IPS-18a (cell line): Measurements from ENCODE around the gene SORBS1.

Experiments used
- H3K27ac ChIP-seq: one replicate; pipeline ENCODE4 v1.5.1; 2013; ENCODE audit warnings: low read length
- H3K27me3 ChIP-seq: one replicate; pipeline ENCODE4 v1.6.1; 2013; ENCODE audit warnings: mild to moderate bottlenecking, low read length; ENCODE audit not compliant: control insufficient read depth, insufficient read depth
- H3K36me3 ChIP-seq: one replicate; pipeline ENCODE4 v1.6.1; 2013; ENCODE audit warnings: low read depth, low read length; ENCODE audit not compliant: control insufficient read depth
- H3K4me1 ChIP-seq: one replicate; pipeline ENCODE4 v1.6.1; 2013; ENCODE audit warnings: low read depth, low read length; ENCODE audit not compliant: control insufficient read depth
- H3K4me3 ChIP-seq: one replicate; pipeline ENCODE4 v1.5.1; 2013; ENCODE audit warnings: low read length
- H3K9ac ChIP-seq: one replicate; pipeline ENCODE4 v1.6.1; 2013; ENCODE audit warnings: mild to moderate bottlenecking, low read length, moderate library complexity
- H3K9me3 ChIP-seq: one replicate; pipeline ENCODE4 v1.6.1; 2013; ENCODE audit warnings: low read depth, low read length; ENCODE audit not compliant: control insufficient read depth

Gene SORBS1

DNA sequence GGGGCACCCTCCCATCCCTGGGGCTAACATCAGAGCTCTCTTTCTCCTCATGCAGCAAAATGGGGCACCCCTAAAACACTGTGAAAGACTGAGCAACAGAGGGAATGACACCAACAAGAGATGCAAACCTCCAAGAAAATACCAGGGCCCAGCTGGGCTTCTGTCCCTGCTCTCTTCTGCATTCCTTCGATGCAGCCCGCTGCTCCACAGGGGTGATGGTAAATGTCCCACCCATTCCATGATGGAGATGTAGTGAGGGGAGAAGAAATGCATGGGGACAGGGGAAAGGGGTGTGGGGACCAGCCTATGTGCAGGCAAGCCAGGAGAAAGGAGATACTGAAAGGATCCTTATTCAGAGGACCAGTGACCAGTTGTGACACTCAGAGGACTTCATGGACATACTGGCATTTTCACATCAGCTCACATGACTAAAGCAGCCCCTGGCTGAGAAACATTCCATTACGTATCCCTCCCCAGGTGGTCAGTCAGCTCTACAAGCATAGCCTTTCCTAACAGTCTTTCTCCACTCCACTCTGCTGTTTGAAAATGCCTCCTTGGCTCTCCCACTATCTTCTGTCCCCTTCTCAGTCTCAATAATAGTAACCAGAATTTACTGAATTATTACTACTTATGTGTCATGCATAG, 13.3 kb downstream of the SORBS1 start:
- no peaks in the 10 kb centered on the region for H3K27me3 ChIP-seq
- H3K4me1 ChIP-seq = peaks cover 51% of the 10 kb centered on the region
- no peak overlapping the region for H3K4me3 ChIP-seq
- no peaks in the 10 kb centered on the region for H3K9me3 ChIP-seq
- H3K27ac ChIP-seq = no peak overlapping the region
- H3K36me3 ChIP-seq = no peaks in the 10 kb centered on the region
- H3K9ac ChIP-seq = no peak overlapping the region

DNA sequence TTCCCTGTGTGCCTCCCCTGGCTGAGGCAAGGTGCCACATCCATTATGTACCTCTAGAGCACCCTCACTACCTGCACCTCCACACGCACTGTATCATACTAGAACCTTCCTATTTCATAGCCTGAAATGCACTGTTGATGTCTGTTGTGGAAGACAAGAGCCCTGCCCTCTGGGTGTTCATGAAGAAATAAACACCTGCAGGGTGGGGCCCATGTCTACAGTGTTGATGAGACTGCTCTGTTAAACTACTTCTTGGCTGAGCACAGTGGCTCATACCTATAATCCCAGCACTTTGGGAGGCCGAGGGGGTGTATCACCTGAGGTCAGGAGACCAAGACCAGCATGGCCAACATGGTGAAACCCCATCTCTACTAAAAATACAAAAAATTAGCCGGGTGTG, 14.0 kb downstream of the SORBS1 start:
- H3K36me3 ChIP-seq = no peaks in the 10 kb centered on the region
- no peaks in the 10 kb centered on the region for H3K9me3 ChIP-seq
- no peak overlapping the region for H3K27ac ChIP-seq
- H3K4me3 ChIP-seq = no peak overlapping the region
- H3K9ac ChIP-seq = no peak overlapping the region
- peaks cover 46% of the 10 kb centered on the region for H3K4me1 ChIP-seq
- H3K27me3 ChIP-seq = no peaks in the 10 kb centered on the region

DNA sequence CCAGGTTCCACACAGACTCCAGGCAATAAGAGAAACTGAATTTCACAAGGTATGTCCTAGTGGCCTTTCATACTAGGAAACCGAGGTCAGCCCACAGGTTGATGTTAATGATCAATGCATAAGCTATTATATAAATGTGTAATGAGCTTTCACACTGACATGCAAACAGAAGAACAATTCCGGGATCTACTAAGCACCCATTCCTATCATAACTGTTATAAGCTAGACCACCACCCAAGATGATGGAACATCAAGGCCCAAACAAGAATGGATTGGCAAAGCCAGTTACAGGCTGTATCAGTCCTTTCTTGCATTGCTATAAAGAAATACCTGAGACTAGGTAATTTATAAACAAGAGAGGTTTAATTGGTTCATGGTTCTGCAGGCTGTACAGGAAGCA, 15.2 kb downstream of the SORBS1 start:
- no peaks in the 10 kb centered on the region for H3K27me3 ChIP-seq
- no peak overlapping the region for H3K27ac ChIP-seq
- no peaks in the 10 kb centered on the region for H3K9me3 ChIP-seq
- H3K36me3 ChIP-seq = no peaks in the 10 kb centered on the region
- peaks cover 35% of the 10 kb centered on the region for H3K4me1 ChIP-seq
- no peak overlapping the region for H3K9ac ChIP-seq
- no peak overlapping the region for H3K4me3 ChIP-seq

DNA sequence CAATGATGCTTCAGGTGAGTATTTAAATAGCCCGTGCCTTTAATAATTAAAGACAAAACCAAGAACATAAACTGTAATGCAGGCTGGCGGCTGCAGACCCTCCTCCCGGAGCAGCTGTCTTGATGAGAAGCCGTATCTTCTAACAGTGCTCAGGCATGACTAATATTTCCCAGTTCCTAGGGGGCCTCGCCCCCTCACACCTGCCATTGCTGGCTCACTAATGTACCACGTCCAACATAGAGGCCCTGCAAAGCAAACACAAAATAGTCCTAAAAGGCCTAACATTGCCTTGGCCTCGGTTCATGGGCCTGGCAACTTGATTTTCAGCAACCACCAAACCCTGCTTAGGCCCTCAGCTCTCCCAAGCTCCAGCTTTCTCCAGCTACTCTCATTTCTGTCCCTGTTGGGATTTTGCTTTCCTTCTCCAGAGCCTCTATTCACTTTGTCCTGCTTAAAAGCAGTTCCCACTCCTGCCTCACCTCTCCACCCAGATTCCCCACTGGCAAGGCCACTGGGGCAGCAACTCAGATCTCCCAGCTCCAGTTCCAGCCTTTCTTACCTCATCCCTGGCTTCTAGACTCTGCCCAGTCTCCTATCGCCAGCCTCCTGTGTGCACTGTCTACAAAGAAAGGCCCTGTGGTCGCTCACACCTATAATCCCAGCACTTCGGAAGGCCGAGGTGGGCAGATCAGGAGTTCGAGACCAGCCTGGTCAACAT, 16.2 kb downstream of the SORBS1 start:
- Histone ChIP-seq H3K4me3 (no peak overlapping the region), H3K36me3 (no peaks in the 10 kb centered on the region)

DNA sequence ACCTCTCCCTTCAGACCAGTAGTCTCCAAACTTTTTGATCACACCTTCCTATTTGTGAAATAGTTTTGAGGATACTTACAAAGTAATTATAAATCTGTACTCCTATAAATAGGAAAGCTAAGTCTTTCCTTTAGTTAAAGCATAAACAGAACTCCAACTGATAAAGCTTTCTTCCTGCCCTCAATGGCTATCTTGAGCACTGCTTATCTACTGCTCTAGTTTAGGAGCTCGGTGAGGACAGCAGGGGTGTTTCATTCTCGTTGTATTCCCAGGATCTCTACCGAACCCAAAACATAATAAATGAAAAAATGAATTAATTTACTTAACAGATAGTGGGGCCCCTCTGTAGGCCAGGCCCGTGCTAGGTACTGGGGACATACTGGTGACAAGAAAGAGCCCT, 17.7 kb downstream of the SORBS1 start:
- Histone ChIP-seq H3K9me3 (no peaks in the 10 kb centered on the region), H3K9ac (no peak overlapping the region)

More for the DNA sequence above, 16.2 kb downstream of the SORBS1 start:
- Histone ChIP-seq H3K27ac (no peak overlapping the region), H3K9me3 (no peaks in the 10 kb centered on the region), H3K9ac (no peak overlapping the region), H3K27me3 (no peaks in the 10 kb centered on the region), H3K4me1 (peaks cover 35% of the 10 kb centered on the region)

DNA sequence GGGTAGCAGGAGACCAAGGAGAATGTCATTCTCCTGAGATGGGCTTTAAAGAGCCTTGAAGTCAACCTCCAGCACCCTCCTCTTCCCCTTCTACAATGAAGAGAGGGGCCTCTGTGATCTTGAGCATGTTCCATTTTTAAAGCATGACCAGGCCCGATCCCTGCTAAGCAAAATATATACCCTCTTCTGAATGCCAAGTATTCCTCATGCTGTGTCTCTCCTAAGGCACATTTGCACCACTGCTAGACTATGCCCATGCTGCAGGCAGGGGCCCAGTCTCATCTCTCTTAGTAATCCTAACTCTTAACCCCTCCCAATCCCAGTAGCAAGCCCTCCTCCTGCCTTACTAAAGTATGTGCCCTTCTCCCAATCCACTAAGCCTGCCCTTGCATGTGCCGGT, 18.4 kb downstream of the SORBS1 start:
- Histone ChIP-seq H3K27me3 (no peaks in the 10 kb centered on the region), H3K36me3 (no peaks in the 10 kb centered on the region), H3K4me3 (no peak overlapping the region), H3K4me1 (peaks cover 28% of the 10 kb centered on the region), H3K27ac (no peak overlapping the region), H3K9me3 (no peaks in the 10 kb centered on the region), H3K9ac (no peak overlapping the region)

More for the DNA sequence above, 17.7 kb downstream of the SORBS1 start:
- no peak overlapping the region for H3K27ac ChIP-seq
- H3K4me3 ChIP-seq = no peak overlapping the region
- H3K4me1 ChIP-seq = peaks cover 32% of the 10 kb centered on the region
- no peaks in the 10 kb centered on the region for H3K27me3 ChIP-seq
- H3K36me3 ChIP-seq = no peaks in the 10 kb centered on the region

DNA sequence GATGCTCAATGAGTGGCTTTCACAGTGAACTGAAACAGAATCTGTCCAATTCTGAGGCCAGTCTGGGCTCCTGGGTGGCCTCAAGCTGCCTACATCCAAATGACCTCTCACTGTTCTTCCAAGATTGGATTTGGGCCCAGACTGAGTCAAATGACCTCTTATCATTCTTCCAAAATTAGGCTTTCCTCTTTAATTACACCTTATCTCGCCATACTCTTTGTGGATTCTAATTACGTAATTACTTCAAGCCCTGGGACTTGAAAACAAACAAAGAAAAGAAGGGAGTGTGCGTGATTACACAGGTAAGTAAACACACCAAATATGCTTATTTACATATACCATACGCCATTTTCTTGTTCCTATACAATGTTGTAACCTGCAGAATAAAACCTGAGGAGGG, 18.8 kb downstream of the SORBS1 start:
- Histone ChIP-seq H3K4me1 (peaks cover 25% of the 10 kb centered on the region), H3K4me3 (no peak overlapping the region), H3K27ac (no peak overlapping the region), H3K9ac (no peak overlapping the region), H3K36me3 (no peaks in the 10 kb centered on the region), H3K9me3 (no peaks in the 10 kb centered on the region), H3K27me3 (no peaks in the 10 kb centered on the region)

DNA sequence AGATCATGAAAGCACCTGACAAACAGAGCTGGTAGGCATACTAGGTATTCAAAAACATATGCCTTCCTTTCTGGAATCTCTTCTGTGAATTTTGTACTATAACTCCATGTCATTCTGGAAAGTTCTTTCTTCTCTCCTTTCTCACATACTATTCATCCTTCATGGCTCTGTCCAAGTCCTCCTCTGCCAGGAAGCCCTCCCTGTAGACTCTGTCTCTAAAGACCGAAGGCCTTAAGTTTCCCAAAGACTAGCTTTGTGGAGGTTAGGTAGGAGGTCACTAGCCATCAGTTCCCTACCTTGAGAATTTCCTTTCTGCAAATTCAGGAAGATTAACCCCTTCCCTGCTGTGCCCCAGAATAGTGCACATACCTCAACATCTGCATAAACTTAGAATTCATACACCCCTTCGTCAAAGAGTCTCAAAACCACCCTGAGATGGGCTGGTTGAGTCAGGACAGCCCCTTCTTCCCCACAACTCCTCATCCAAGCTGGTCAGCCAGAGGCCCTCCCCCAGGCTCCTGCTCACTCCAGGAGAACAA, 20.6 kb downstream of the SORBS1 start:
- H3K4me1 ChIP-seq = peaks cover 22% of the 10 kb centered on the region
- H3K36me3 ChIP-seq = no peaks in the 10 kb centered on the region
- H3K9me3 ChIP-seq = no peaks in the 10 kb centered on the region
- H3K9ac ChIP-seq = no peak overlapping the region
- H3K4me3 ChIP-seq = no peak overlapping the region
- no peak overlapping the region for H3K27ac ChIP-seq
- H3K27me3 ChIP-seq = no peaks in the 10 kb centered on the region

DNA sequence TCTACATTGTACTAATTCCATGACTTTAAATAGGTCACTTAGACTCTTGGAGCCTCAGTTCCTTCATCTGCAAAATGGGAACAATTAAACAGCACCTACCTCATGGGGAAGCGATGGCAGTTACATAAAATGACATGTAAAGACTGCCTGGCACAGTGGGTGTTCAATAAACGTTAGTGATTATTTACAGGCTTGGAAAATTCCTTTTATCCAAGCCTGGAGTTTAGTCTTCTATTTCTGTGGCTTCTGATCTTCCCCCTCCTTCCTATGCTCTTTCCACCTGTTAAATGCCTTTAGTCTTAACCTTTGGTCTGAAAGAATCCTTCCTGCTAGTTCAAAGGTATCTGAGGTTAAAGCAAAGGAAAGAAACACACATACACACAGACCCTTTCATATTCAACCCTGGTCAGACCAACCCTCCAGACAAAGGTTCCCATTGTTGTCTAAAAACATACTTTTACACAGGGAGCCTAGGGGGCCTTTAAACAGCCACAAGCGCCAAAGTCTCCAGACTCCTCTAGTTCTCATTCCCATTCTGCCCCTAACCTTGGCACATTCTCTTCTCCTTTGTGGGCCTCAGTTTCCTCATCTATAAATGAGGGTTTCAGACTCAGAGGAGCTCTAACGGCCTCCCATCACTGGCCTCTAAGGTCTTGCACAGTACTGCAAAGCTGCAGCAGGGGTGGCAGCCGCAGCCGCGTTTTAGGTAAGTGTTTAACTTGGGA, 21.4 kb downstream of the SORBS1 start:
- no peaks in the 10 kb centered on the region for H3K9me3 ChIP-seq
- H3K9ac ChIP-seq = no peak overlapping the region
- no peaks in the 10 kb centered on the region for H3K27me3 ChIP-seq
- no peak overlapping the region for H3K4me3 ChIP-seq
- H3K27ac ChIP-seq = no peak overlapping the region
- peaks cover 22% of the 10 kb centered on the region for H3K4me1 ChIP-seq
- no peaks in the 10 kb centered on the region for H3K36me3 ChIP-seq

DNA sequence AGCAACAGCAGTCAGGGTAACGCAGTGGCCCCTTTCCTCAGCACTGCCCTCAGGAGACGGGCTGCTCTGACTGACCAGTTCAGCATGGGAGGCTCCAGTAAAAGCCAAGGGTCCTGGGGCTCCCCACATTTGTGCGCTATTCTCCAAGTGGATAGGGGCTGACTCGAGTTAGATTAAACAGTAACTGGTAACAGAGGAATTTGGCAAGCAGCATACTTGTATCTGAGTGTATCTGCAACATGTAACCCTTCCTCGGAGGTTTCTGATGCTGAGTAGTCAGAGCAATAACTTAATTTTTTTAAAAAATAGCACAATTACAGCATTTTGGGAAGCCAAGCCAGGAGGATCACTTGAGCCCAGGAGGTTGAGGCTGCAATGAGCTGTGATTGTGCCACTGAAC, 22.8 kb downstream of the SORBS1 start:
- Histone ChIP-seq H3K9me3 (no peaks in the 10 kb centered on the region), H3K4me1 (peaks cover 16% of the 10 kb centered on the region), H3K27ac (no peak overlapping the region), H3K9ac (no peak overlapping the region), H3K27me3 (no peaks in the 10 kb centered on the region), H3K36me3 (no peaks in the 10 kb centered on the region), H3K4me3 (no peak overlapping the region)

DNA sequence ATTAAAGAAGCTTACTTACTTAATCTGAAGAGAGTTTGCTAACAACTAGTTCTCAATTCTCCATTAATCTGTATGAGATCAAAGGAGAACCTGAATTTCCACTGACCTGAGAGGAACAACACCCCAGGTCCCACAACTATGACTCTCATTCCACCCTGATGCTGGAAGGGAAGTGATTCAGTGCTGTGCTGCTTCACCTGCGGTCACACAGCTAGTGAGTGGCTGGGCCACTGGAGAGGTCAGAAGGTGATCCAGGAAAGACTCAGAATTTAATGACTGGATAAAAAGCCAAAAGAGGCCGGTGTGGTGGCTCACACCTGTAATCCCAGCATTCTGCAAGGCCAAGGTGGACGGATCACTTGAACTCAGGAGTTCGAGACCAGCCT, 23.6 kb downstream of the SORBS1 start:
- peaks cover 16% of the 10 kb centered on the region for H3K4me1 ChIP-seq

More for the DNA sequence above, 23.6 kb downstream of the SORBS1 start:
- no peak overlapping the region for H3K9ac ChIP-seq
- no peaks in the 10 kb centered on the region for H3K36me3 ChIP-seq
- no peak overlapping the region for H3K4me3 ChIP-seq
- no peaks in the 10 kb centered on the region for H3K27me3 ChIP-seq
- H3K27ac ChIP-seq = no peak overlapping the region
- no peaks in the 10 kb centered on the region for H3K9me3 ChIP-seq
